Measurements from ENCODE around the gene TMEFF1.

Gene TMEFF1

GRCh38 chr9:100597236-100597635 lies 124.3 kb downstream of the TMEFF1 start:
- Mint-ChIP-seq H3K4me1 (ENCODE audit: low read depth in 2 of 2) (peaks cover 13 to 18% of the 10 kb centered on the region in 2 donors), H3K36me3 (ENCODE audit: insufficient read depth) (no peaks in the 10 kb centered on the region), H3K4me3 (peak overlapping the region in 1 of 2 donors; percentile 59), H3K27ac (peak overlapping the region; percentile 1 to 7), H3K9me3 (no peaks in the 10 kb centered on the region), H3K27me3 (no peaks in the 10 kb centered on the region)
- DNase-seq: no peak
- no peak for ATAC-seq (replicated peaks)

GRCh38 chr9:100598641-100599145 lies 125.7 kb downstream of the TMEFF1 start:
- Mint-ChIP-seq H3K4me1 (ENCODE audit: low read depth in 2 of 2) (peaks cover 13 to 18% of the 10 kb centered on the region in 2 donors), H3K4me3 (peak overlapping the region; percentile 59 to 76), H3K27me3 (no peaks in the 10 kb centered on the region), H3K36me3 (ENCODE audit: insufficient read depth) (no peaks in the 10 kb centered on the region), H3K27ac (peak overlapping the region; percentile 7 to 69), H3K9me3 (no peaks in the 10 kb centered on the region)
- peak; percentile 80 for ATAC-seq (replicated peaks)
- DNase-seq: peak; percentile 66 to 74 (median 70)

- no peaks in the 10 kb centered on the region for H3K9me3 Mint-ChIP-seq
- no peak overlapping the region for H3K4me3 Mint-ChIP-seq
- H3K36me3 Mint-ChIP-seq (ENCODE audit: insufficient read depth): no peaks in the 10 kb centered on the region
- H3K4me1 Mint-ChIP-seq (ENCODE audit: low read depth in 2 of 2): peaks cover 13 to 18% of the 10 kb centered on the region in 2 donors
- H3K27ac Mint-ChIP-seq: no peak overlapping the region
- H3K27me3 Mint-ChIP-seq: no peaks in the 10 kb centered on the region
- ATAC-seq (replicated peaks): no peak
- no peak for DNase-seq
Measured at GRCh38 chr9:100600521-100601079, 127.7 kb downstream of the TMEFF1 start.

GRCh38 chr9:100601216-100601615 lies 128.3 kb downstream of the TMEFF1 start:
- ATAC-seq (replicated peaks) (peak; percentile 25), DNase-seq (peak; percentile 9 to 19 (median 11))
- no peaks in the 10 kb centered on the region for H3K27me3 Mint-ChIP-seq
- no peaks in the 10 kb centered on the region for H3K9me3 Mint-ChIP-seq
- no peaks in the 10 kb centered on the region for H3K36me3 Mint-ChIP-seq (ENCODE audit: insufficient read depth)
- H3K27ac Mint-ChIP-seq: no peak overlapping the region
- peaks cover 11 to 13% of the 10 kb centered on the region in 2 donors for H3K4me1 Mint-ChIP-seq (ENCODE audit: low read depth in 2 of 2)
- no peak overlapping the region for H3K4me3 Mint-ChIP-seq

- no peaks in the 10 kb centered on the region for H3K9me3 Mint-ChIP-seq
- no peak overlapping the region for H3K4me3 Mint-ChIP-seq
- no peak overlapping the region for H3K27ac Mint-ChIP-seq
- no peaks in the 10 kb centered on the region for H3K36me3 Mint-ChIP-seq (ENCODE audit: insufficient read depth)
- peaks cover 11 to 13% of the 10 kb centered on the region in 2 donors for H3K4me1 Mint-ChIP-seq (ENCODE audit: low read depth in 2 of 2)
- ATAC-seq (replicated peaks) (no peak), DNase-seq (no peak)
- H3K27me3 Mint-ChIP-seq: no peaks in the 10 kb centered on the region
Measured at GRCh38 chr9:100602342-100602801, 129.4 kb downstream of the TMEFF1 start.

GRCh38 chr9:100605405-100605804 lies 132.5 kb downstream of the TMEFF1 start:
- no peaks in the 10 kb centered on the region for H3K27me3 Mint-ChIP-seq
- H3K4me1 Mint-ChIP-seq (ENCODE audit: low read depth in 2 of 2): no peaks in the 10 kb centered on the region
- no peaks in the 10 kb centered on the region for H3K36me3 Mint-ChIP-seq (ENCODE audit: insufficient read depth)
- H3K4me3 Mint-ChIP-seq: no peak overlapping the region
- ATAC-seq (replicated peaks) (no peak), DNase-seq (no peak)
- no peaks in the 10 kb centered on the region for H3K9me3 Mint-ChIP-seq
- no peak overlapping the region for H3K27ac Mint-ChIP-seq

- H3K36me3 Mint-ChIP-seq (ENCODE audit: insufficient read depth): no peaks in the 10 kb centered on the region
- DNase-seq: no peak
- H3K4me3 Mint-ChIP-seq: no peak overlapping the region
Measured at GRCh38 chr9:100619194-100619593, 146.2 kb downstream of the TMEFF1 start.

GRCh38 chr9:100619665-100620064 lies 146.7 kb downstream of the TMEFF1 start:
- H3K4me1 Mint-ChIP-seq (ENCODE audit: low read depth in 2 of 2): no peaks in the 10 kb centered on the region
- DNase-seq: no peak
- no peak overlapping the region for H3K27ac Mint-ChIP-seq
- peaks cover 0 to 16% of the 10 kb centered on the region in 2 donors for H3K9me3 Mint-ChIP-seq
- ATAC-seq (replicated peaks): no peak
- no peak overlapping the region for H3K4me3 Mint-ChIP-seq
- peaks cover 27 to 43% of the 10 kb centered on the region in 2 donors for H3K27me3 Mint-ChIP-seq
- H3K36me3 Mint-ChIP-seq (ENCODE audit: insufficient read depth): no peaks in the 10 kb centered on the region

More at GRCh38 chr9:100619194-100619593, 146.2 kb downstream of the TMEFF1 start:
- Mint-ChIP-seq H3K27me3 (peaks cover 27 to 43% of the 10 kb centered on the region in 2 donors), H3K9me3 (peaks cover 0 to 16% of the 10 kb centered on the region in 2 donors), H3K4me1 (ENCODE audit: low read depth in 2 of 2) (no peaks in the 10 kb centered on the region), H3K27ac (no peak overlapping the region)
- no peak for ATAC-seq (replicated peaks)

- ATAC-seq (replicated peaks) (no peak), DNase-seq (no peak)
- Mint-ChIP-seq H3K27me3 (peaks cover 0 to 2% of the 10 kb centered on the region in 2 donors), H3K4me1 (ENCODE audit: low read depth in 2 of 2) (no peaks in the 10 kb centered on the region), H3K36me3 (ENCODE audit: insufficient read depth) (no peaks in the 10 kb centered on the region), H3K4me3 (no peak overlapping the region), H3K9me3 (peaks cover 0 to 7% of the 10 kb centered on the region in 2 donors), H3K27ac (no peak overlapping the region)
Measured at GRCh38 chr9:100623969-100624368, 151.0 kb downstream of the TMEFF1 start.

GRCh38 chr9:100626949-100627348 lies 154.0 kb downstream of the TMEFF1 start:
- Mint-ChIP-seq H3K27ac (no peak overlapping the region), H3K27me3 (peaks cover 10 to 12% of the 10 kb centered on the region in 2 donors), H3K4me3 (no peak overlapping the region), H3K9me3 (peaks cover 0 to 7% of the 10 kb centered on the region in 2 donors), H3K4me1 (ENCODE audit: low read depth in 2 of 2) (no peaks in the 10 kb centered on the region), H3K36me3 (ENCODE audit: insufficient read depth) (no peaks in the 10 kb centered on the region)
- no peak for DNase-seq
- no peak for ATAC-seq (replicated peaks)

Data from effector memory CD8-positive, alpha-beta T cell (primary cell).